HG02970 (cell line): Measurements from ENCODE around the gene THSD7B.

Experiments used
- ATAC-seq: cut with Tn5 transposase; IDR thresholded peaks from one replicate; pipeline ENCODE4 v1.9.1; 2021; ENCODE audit warnings: mild to moderate bottlenecking, moderate library complexity, moderate number of reproducible peaks; ENCODE audit not compliant: unreplicated experiment, low FRiP score

THSD7B gene

GRCh38 chr2:137223722-137224121 is 458.4 kb downstream of the THSD7B start:
- ATAC-seq, result no peak

GRCh38 chr2:137228566-137228965 is 463.2 kb downstream of the THSD7B start:
- no peak for ATAC-seq

- no peak for ATAC-seq
Observed at GRCh38 chr2:137229834-137230233, 464.5 kb downstream of the THSD7B start.

GRCh38 chr2:137231628-137232027 is 466.3 kb downstream of the THSD7B start:
- ATAC-seq, result no peak

GRCh38 chr2:137232076-137232475 is 466.7 kb downstream of the THSD7B start:
- ATAC-seq, result no peak

- no peak for ATAC-seq
Observed at GRCh38 chr2:137233091-137233490, 467.7 kb downstream of the THSD7B start.

DNA sequence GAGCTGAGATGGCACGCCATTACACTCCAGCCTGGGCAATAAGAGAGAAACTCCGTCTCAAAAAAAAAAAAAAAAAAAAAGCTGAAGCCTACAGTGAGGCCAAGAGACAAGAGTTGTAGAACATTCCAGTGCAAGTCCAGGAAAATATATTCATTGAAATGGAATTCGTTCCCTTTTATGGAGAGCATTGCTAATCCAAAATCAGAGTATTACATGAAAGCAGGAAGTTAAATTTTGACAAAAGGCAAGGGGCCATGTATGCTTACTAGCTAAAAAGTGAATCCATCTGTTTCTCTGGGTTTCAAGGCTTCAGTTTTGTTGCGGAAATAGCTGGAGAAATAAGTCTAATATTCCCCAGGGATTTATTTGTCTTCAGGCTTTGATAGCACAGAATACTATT is 471.7 kb downstream of the THSD7B start:
- no peak for ATAC-seq

DNA sequence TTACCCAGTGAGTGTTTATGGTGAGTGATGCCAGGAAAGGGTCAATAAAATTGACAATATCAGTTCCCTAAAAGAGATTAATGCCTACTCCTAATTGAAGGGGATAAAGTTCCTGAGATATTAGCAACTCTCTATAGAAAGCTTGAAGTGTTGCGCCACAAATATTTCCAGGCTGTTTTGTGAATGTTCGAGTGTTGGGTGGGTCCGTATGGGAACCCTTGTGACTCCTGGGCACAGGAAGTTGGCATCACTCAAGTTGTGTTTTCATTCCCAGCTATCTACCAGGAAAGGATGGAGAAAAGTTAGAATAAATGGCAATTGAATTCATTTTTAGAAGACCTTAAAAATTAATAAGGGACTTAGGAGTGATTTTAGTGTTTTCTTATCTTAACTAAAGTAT is 472.7 kb downstream of the THSD7B start:
- ATAC-seq, result no peak

DNA sequence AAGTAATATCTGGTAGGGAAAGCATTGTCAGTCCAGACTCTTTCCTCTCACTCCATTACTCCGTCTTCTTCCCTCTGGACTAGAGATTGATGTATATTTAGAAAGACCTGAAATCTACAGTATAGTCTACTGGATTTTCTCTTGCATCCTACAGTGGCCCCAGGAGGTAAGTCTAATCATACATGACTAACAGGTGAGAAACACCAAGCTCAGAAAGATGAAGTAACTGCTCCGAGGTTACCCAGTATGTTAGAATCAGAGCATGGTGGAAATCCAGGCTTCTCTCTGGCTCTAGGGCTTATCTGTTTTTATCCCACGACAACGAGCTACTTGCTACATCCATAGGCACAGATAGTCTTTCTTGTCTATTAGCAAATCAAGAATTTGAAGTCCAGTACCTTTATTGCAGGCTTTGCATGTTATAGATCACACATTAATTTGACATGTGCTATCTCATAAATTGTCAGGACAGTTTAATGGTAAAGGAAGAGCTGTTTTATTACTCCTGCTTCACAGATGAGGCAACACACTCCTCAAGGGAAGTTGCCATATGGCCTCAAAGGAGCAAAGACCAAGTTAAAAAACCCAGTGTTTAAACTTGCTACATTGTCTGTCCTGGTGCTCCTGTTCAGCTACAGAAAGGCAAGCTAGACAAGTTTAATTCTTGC is 484.3 kb downstream of the THSD7B start:
- no peak for ATAC-seq

DNA sequence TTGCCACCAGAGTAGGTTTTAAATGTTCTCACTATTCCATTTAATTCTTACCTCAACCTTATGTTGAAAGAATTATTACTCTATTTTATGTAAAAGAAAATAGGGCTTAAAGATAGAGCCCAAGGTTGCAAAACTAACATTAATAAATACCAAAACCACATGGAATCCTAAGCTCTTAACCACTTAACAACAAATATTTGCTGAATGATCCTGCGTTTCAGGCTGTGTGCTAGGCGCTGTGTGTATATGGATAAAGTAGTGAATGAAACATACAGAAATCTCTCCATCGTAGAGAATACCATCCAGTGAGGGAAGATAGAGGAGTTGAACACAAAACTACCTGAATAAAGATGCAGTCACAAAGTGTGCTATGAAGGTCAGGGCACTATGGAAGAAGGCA is 485.1 kb downstream of the THSD7B start:
- no peak for ATAC-seq

- no peak for ATAC-seq
Observed at GRCh38 chr2:137251045-137251444, 485.7 kb downstream of the THSD7B start.

- no peak for ATAC-seq
Observed at GRCh38 chr2:137252934-137253333, 487.6 kb downstream of the THSD7B start.

- no peak for ATAC-seq
Observed at GRCh38 chr2:137254052-137254451, 488.7 kb downstream of the THSD7B start.

GRCh38 chr2:137255345-137255744 is 490.0 kb downstream of the THSD7B start:
- no peak for ATAC-seq

DNA sequence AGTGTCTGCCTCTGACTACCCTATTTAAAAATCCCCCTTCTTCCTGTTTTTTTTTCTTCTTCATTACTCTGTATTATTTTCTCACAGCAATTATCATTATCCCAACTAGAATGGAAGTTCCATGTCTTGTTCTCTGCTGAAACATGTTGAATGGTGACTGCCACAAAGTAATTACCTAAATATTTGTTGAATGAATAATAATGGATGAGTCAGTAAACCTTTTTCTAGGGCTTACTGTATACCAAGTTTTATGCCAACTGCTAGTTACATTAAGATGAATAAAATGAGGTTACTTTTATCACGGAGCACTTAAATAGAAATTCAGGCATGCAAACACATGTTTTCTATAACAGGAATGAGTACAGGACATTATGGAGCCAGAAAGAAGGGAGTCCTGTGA is 490.6 kb downstream of the THSD7B start:
- no peak for ATAC-seq

DNA sequence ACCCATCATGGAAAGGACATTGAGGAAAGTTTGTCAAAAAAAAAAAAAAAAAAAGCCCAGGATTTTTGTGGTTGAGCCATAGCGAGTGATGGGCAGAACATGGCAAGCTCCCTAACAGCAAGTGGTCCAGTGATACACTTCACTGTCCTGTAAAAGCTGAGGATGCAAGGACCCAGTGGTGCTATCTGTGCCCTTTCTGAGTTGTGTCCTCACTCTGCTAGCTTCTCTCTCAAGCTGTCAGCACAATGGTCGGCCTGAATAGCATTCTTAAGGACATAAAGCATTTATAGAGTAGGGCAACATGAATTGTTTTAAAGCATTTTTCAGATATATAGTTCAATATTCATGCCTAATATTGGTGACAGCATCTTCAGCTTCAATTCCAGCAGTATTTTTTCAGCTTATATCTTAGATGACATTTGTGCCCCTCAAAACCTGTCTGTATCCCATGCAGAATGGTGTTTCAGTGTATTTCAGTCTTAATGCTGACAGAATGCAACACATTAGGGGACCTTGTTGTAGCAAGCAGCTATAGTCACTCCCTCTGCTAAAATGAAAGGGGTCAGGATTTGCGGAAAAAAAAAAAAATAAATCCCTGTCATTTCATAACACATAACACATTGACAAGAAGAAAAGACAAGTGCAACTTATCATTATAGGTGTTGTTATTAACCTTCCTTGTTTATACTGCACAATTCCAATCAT is 496.7 kb downstream of the THSD7B start:
- no peak for ATAC-seq

- ATAC-seq, result no peak
Observed at GRCh38 chr2:137262594-137262993, 497.2 kb downstream of the THSD7B start.

DNA sequence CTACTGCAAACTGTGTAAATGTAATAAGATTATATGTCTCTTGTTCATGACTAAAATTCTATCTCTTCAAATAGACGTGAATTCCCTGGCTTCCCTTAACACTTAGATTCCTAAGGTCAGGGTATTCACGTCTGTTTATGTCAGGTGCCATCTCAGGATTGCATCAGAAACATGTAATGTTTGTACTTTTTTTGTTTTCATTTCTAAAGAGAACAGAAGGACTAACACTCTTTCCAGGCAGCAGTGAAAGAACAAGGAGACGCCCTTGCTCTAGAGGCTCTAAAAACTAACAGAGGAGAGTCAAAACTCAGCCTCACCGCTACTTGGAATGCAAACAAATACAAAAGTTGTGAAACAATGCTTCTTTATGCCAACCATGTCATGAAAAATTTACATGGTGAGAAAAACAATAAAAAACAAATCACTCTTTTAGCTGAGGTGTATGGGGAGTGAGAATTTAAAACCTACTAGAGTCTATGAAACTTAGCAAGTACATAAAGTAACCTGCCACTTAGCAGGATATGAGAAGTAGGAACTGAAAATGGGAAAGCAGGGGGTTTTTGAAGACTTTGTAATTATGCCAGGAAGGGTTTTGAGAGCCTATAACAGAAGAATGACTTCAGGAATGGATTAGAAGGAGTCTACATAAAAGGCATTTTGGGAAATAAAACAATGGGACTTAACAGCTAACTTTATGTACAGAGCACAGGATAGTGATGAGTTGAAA is 522.7 kb downstream of the THSD7B start:
- ATAC-seq, result no peak

GRCh38 chr2:137291836-137292570 is 526.7 kb downstream of the THSD7B start:
- ATAC-seq, result no peak

GRCh38 chr2:137298377-137298776 is 533.0 kb downstream of the THSD7B start:
- no peak for ATAC-seq

DNA sequence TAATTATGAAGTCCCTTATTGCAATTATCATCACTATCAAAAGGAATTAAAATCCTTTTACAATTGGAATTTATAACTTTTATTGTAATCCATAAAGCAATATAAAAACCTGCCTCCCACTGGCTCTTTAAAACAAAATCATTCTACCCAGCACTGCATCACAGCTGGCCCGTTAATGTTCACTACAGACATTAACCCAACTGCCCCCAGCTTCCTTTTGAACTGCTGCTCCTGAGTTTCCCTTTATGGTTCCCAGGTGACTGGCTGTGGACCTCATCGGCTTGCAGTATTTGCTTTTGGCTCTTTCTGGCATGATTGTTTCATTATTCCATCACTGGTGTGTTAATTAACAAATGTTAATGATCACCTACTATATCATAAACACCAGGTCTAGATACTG is 535.6 kb downstream of the THSD7B start:
- ATAC-seq, result no peak
